ENCODE measurements around the gene PNLIPRP3.

PNLIPRP3 gene

DNA sequence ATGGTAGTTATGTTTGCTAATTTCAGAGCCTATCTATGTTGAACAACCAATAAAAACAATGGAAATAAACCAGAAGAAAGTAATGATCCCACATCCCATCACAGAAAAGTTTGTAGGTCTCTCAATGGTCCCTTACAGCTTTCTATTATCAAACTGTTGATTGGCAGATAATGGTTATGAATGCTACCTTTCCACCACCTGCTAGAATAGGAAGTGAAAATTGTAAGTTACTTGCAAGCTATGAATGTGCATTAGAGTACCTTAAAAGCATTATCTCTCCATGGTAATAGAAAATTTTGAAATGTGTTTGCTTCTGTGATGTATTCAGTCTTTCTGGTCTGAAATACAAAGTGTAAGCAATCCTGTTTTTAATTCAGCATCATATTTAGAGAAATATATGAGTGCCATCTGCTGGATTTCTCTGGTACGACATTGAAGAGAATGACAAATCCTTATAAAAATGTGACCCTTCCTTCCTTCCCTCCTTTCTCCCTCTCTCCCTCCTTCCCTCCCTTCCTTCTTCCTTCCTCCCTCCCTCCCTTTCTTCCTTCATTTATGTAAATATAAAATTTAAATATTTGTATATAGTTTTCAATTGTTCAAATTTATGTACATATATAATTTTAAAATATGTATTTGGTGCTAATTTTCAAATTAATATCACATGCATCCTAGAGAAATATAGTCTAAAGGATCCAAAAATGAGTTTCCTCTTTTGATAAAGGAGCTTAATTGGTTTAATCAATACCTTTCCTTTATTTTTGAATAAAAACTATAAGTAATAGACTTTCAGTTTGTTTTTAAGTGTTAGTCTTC is 41.4 kb upstream of the PNLIPRP3 start (continued):
- no peak for TF ChIP-seq PRDM6 (tag by site-specific recombination; IDR thresholded peaks at IDR 0.05)
- TF ChIP-seq, protein P1, sequence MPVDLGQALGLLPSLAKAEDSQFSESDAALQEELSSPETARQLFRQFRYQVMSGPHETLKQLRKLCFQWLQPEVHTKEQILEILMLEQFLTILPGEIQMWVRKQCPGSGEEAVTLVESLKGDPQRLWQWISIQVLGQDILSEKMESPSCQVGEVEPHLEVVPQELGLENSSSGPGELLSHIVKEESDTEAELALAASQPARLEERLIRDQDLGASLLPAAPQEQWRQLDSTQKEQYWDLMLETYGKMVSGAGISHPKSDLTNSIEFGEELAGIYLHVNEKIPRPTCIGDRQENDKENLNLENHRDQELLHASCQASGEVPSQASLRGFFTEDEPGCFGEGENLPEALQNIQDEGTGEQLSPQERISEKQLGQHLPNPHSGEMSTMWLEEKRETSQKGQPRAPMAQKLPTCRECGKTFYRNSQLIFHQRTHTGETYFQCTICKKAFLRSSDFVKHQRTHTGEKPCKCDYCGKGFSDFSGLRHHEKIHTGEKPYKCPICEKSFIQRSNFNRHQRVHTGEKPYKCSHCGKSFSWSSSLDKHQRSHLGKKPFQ (tag by site-specific recombination; IDR thresholded peaks at IDR 0.05): no peak
- TF ChIP-seq PRDM1 (tag by site-specific recombination; IDR thresholded peaks at IDR 0.05): no peak
- TF ChIP-seq ZNF324 (tag by site-specific recombination; IDR thresholded peaks at IDR 0.05): no peak
- no peak for TF ChIP-seq ZNF626 (tag by site-specific recombination; IDR thresholded peaks at IDR 0.05)
- no peak for TF ChIP-seq ZBTB17 (tag by site-specific recombination; IDR thresholded peaks at IDR 0.05)
- TF ChIP-seq ZNF571 (tag by site-specific recombination; IDR thresholded peaks at IDR 0.05): no peak
- TF ChIP-seq, protein P2, sequence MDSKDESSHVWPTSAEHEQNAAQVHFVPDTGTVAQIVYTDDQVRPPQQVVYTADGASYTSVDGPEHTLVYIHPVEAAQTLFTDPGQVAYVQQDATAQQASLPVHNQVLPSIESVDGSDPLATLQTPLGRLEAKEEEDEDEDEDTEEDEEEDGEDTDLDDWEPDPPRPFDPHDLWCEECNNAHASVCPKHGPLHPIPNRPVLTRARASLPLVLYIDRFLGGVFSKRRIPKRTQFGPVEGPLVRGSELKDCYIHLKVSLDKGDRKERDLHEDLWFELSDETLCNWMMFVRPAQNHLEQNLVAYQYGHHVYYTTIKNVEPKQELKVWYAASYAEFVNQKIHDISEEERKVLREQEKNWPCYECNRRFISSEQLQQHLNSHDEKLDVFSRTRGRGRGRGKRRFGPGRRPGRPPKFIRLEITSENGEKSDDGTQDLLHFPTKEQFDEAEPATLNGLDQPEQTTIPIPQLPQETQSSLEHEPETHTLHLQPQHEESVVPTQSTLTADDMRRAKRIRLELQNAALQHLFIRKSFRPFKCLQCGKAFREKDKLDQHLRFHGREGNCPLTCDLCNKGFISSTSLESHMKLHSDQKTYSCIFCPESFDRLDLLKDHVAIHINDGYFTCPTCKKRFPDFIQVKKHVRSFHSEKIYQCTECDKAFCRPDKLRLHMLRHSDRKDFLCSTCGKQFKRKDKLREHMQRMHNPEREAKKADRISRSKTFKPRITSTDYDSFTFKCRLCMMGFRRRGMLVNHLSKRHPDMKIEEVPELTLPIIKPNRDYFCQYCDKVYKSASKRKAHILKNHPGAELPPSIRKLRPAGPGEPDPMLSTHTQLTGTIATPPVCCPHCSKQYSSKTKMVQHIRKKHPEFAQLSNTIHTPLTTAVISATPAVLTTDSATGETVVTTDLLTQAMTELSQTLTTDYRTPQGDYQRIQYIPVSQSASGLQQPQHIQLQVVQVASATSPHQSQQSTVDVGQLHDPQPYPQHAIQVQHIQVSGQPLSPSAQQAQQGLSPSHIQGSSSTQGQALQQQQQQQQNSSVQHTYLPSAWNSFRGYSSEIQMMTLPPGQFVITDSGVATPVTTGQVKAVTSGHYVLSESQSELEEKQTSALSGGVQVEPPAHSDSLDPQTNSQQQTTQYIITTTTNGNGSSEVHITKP (tag by site-specific recombination; IDR thresholded peaks at IDR 0.05): no peak
- TF ChIP-seq ZNF362 (tag by site-specific recombination; IDR thresholded peaks at IDR 0.05): no peak
- no peak for TF ChIP-seq ZNF830 (tag by site-specific recombination; IDR thresholded peaks at IDR 0.05; ENCODE audit: low read depth)
- no peak for TF ChIP-seq ZNF624 (tag by site-specific recombination; IDR thresholded peaks at IDR 0.05)
- no peak for TF ChIP-seq ZBTB1 (tag by site-specific recombination; IDR thresholded peaks at IDR 0.05)
- no peak for TF ChIP-seq ZFP37 (tag by site-specific recombination; IDR thresholded peaks at IDR 0.05)
- TF ChIP-seq ZNF501 (tag by site-specific recombination; IDR thresholded peaks at IDR 0.05): no peak
- TF ChIP-seq ZNF416 (tag by site-specific recombination; IDR thresholded peaks at IDR 0.05): no peak
- TF ChIP-seq, protein P3, sequence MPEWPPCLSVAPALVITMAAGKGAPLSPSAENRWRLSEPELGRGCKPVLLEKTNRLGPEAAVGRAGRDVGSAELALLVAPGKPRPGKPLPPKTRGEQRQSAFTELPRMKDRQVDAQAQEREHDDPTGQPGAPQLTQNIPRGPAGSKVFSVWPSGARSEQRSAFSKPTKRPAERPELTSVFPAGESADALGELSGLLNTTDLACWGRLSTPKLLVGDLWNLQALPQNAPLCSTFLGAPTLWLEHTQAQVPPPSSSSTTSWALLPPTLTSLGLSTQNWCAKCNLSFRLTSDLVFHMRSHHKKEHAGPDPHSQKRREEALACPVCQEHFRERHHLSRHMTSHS (tag by site-specific recombination; IDR thresholded peaks at IDR 0.05): no peak
- TF ChIP-seq SCRT2 (tag by site-specific recombination; IDR thresholded peaks at IDR 0.05): peak; percentile 71
- no peak for TF ChIP-seq ZNF10 (tag by site-specific recombination; IDR thresholded peaks at IDR 0.05)
- no peak for TF ChIP-seq ZNF114 (tag by site-specific recombination; IDR thresholded peaks at IDR 0.05)
- TF ChIP-seq INSM2 (tag by site-specific recombination; IDR thresholded peaks at IDR 0.05): no peak
- no peak for TF ChIP-seq ZNF266 (tag by site-specific recombination; IDR thresholded peaks at IDR 0.05; ENCODE audit: low read depth)
- TF ChIP-seq CTCF (tag by site-specific recombination; IDR thresholded peaks at IDR 0.05): 0 out of 2 replicates have a peak, but pooled peaks have one; percentile 22
- TF ChIP-seq ZNF366 (tag by site-specific recombination; conservative IDR thresholded peaks at IDR 0.05): peak; percentile 89
- no peak for TF ChIP-seq ZNF544 (tag by site-specific recombination; IDR thresholded peaks at IDR 0.05)
- TF ChIP-seq ZNF654 (tag by site-specific recombination; IDR thresholded peaks at IDR 0.05; ENCODE audit: low read depth): peak; percentile 96
- no peak for TF ChIP-seq ZNF549 (tag by site-specific recombination; IDR thresholded peaks at IDR 0.05)
- TF ChIP-seq ZNF768 (tag by site-specific recombination; IDR thresholded peaks at IDR 0.05): no peak
- no peak for TF ChIP-seq HOXD13 (CRISPR knock-in tag; IDR thresholded peaks at IDR 0.05; ENCODE audit: borderline replicate concordance)
